Measurements from ENCODE around the gene ACTN1.

DNA sequence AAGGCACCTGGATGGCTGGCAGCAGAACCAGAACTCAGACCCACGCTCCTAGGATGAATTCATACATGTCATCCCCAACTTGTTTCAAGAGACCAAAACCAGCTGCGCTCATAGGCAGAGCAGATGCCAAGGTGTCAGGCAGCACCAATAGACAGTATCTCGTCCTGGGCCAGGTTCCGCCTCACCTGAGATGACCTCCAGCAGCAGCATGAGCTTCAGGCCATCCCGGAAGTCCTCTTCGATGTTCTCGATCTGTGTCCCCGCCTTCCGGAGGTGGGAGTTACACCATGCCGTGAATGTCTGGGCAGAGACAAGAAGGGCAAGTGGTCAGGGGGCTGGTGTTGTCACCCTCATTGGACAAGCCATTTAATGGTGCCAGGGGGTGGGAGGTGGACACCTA, 53.7 kb downstream of the ACTN1 start:
- no peak for TF ChIP-seq POLR2A (IDR thresholded peaks at IDR 0.05)
- TF ChIP-seq, protein P1, sequence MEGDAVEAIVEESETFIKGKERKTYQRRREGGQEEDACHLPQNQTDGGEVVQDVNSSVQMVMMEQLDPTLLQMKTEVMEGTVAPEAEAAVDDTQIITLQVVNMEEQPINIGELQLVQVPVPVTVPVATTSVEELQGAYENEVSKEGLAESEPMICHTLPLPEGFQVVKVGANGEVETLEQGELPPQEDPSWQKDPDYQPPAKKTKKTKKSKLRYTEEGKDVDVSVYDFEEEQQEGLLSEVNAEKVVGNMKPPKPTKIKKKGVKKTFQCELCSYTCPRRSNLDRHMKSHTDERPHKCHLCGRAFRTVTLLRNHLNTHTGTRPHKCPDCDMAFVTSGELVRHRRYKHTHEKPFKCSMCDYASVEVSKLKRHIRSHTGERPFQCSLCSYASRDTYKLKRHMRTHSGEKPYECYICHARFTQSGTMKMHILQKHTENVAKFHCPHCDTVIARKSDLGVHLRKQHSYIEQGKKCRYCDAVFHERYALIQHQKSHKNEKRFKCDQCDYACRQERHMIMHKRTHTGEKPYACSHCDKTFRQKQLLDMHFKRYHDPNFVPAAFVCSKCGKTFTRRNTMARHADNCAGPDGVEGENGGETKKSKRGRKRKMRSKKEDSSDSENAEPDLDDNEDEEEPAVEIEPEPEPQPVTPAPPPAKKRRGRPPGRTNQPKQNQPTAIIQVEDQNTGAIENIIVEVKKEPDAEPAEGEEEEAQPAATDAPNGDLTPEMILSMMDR (IDR thresholded peaks at IDR 0.05) = no peak

All from esophagus squamous epithelium (tissue), 4 donors.